ENCODE data around the gene XBP1. TPM values are rescaled to one million over a fixed set of nuclear protein-coding genes. Genes with fewer than 3 reads are reported as not detected.
"Not testable (repeated sequence)": the region's sequence is repeated elsewhere in the genome, so short reads cannot be mapped to it uniquely, and the experiment has no call there.

Gene XBP1
- total and polyA plus RNA-seq, 2 donors (not counting 3 experiments of a cell fraction or from before 2014, with no cell fraction given): 90.4 to 102 TPM

DNA sequence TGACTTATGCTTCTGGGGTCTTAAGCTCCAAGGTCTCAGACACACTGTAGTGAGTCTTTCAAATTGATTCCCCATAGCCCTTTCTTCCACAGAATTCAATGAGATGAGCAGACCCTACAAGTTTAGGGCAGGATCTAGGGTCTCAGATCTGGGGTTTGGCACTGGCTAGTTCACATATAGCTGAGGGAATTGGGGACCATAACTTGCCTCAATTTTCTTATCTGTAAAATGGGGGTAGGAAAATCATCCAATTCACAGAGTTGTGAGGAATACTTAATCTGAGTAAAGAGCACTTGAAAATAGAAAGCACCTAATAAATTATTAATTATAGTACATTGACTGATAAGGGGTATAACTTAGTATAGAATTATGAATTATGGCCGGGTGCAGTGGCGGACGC lies 33.7 kb downstream of the XBP1 start:
- no peak overlapping the region for H3K9ac ChIP-seq (replicated peaks; ENCODE audit: extremely low read depth, insufficient read depth, low read length)
- no peaks in the 10 kb centered on the region for H3K27me3 ChIP-seq (ENCODE audit: control insufficient read depth in 2 of 2, insufficient read depth in 2 of 2, low read length in 2 of 2)
- H3K4me2 ChIP-seq (ENCODE audit: insufficient read depth, low read length): no peak overlapping the region
- POLR2A ChIA-PET: no interaction called here
- H3K9me1 ChIP-seq (replicated peaks; ENCODE audit: control insufficient read depth, extremely low read depth, insufficient read depth, low read length): no peaks in the 10 kb centered on the region
- BruUV-seq (replicated peaks): no TSS peak
- H3K9me3 ChIP-seq (replicated peaks; ENCODE audit: control insufficient read depth, insufficient read depth, low read length): no peaks in the 10 kb centered on the region
- no peaks in the 10 kb centered on the region for H3K79me2 ChIP-seq (ENCODE audit: control insufficient read depth, insufficient read depth, low read length)
- no peak for DNase-seq (ENCODE audit: low read depth, low spot score)
- H3K4me1 ChIP-seq (ENCODE audit: control insufficient read depth, extremely low read depth, insufficient read depth, low read length): no peaks in the 10 kb centered on the region
- H3K4me3 ChIP-seq (replicated peaks in 1 of 3; ENCODE audit: insufficient read depth in 1 of 3, low read depth in 1 of 3, low read length in 3 of 3): no peak overlapping the region
- CTCF ChIA-PET: interaction anchor here (2.1 kb wide), 1 partner anchor 16 kb away, joined by 6 read pairs; no protein-coding TSS in a partner anchor
- no peaks in the 10 kb centered on the region for H4K20me1 ChIP-seq (replicated peaks; ENCODE audit: control insufficient read depth, extremely low read depth, insufficient read depth, low read length)
- no peak overlapping the region for H3K27ac ChIP-seq (ENCODE audit: insufficient read depth, low read depth, low read length)
- intact Hi-C loops (cut with micrococcal nuclease): no loop called here
- no peak for FAIRE-seq
- TF ChIP-seq JUN (IDR thresholded peaks at IDR 0.05; ENCODE audit: borderline replicate concordance, insufficient read depth, insufficient read length, low read depth): no peak
- TF ChIP-seq EZH2 (IDR thresholded peaks at IDR 0.05; ENCODE audit: borderline replicate concordance, low read depth, low read length, severe bottlenecking): no peak
- TF ChIP-seq, protein P1, sequence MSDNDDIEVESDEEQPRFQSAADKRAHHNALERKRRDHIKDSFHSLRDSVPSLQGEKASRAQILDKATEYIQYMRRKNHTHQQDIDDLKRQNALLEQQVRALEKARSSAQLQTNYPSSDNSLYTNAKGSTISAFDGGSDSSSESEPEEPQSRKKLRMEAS (IDR thresholded peaks at IDR 0.05; ENCODE audit: insufficient read depth, insufficient read length): no peak
- no peak for TF ChIP-seq POLR2AphosphoS5 (IDR thresholded peaks at IDR 0.05; ENCODE audit: insufficient read depth, low read depth, low read length)
- no peak for TF ChIP-seq FOS (IDR thresholded peaks at IDR 0.05; ENCODE audit: borderline replicate concordance, insufficient read depth, low read length)
- no peak for TF ChIP-seq GATA2 (IDR thresholded peaks at IDR 0.05; ENCODE audit: insufficient read depth, insufficient read length, low read depth, low read length)
- TF ChIP-seq MYC (IDR thresholded peaks at IDR 0.05; ENCODE audit: low read depth, low read length): no peak
- TF ChIP-seq, protein P2, sequence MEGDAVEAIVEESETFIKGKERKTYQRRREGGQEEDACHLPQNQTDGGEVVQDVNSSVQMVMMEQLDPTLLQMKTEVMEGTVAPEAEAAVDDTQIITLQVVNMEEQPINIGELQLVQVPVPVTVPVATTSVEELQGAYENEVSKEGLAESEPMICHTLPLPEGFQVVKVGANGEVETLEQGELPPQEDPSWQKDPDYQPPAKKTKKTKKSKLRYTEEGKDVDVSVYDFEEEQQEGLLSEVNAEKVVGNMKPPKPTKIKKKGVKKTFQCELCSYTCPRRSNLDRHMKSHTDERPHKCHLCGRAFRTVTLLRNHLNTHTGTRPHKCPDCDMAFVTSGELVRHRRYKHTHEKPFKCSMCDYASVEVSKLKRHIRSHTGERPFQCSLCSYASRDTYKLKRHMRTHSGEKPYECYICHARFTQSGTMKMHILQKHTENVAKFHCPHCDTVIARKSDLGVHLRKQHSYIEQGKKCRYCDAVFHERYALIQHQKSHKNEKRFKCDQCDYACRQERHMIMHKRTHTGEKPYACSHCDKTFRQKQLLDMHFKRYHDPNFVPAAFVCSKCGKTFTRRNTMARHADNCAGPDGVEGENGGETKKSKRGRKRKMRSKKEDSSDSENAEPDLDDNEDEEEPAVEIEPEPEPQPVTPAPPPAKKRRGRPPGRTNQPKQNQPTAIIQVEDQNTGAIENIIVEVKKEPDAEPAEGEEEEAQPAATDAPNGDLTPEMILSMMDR (IDR thresholded peaks at IDR 0.05; ENCODE audit: extremely low read depth in 1 of 2, insufficient read depth in 1 of 2, low read depth in 1 of 2, low read length in 2 of 2): no peak
- no peak for TF ChIP-seq POLR2A (IDR thresholded peaks at IDR 0.05; ENCODE audit: low read depth, low read length)
- H2AFZ ChIP-seq (ENCODE audit: low read depth, low read length): no peak overlapping the region
- no peaks in the 10 kb centered on the region for H3K36me3 ChIP-seq (ENCODE audit: control insufficient read depth in 2 of 2, extremely low read depth in 1 of 2, insufficient read depth in 2 of 2, low read length in 2 of 2)
- dilution Hi-C loops (cut with MboI; ENCODE audit: extremely low pct_ligation_motif_present, low sequenced_read_pairs): no loop called here

DNA sequence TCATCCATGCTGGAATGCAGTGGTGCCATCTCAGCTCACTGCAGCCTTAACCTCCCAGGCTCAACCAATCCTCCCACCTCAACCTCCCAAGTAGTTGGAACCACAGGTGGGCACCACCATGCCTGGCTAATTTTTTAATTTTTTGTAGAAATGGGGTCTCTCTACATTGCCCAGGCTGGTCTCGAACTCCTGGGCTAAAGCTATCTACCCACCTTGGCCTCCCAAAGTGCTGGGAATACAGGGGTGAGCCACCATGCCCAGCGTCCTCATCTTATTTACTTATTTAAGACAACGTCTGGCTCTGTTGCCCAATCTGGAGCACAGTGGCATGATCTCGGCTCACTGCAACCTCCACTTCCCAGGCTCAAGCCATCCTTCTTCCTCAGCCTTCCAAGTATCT lies 38.4 kb downstream of the XBP1 start:
- CTCF ChIA-PET: not testable (repeated sequence)

More for the DNA sequence above, 38.4 kb downstream of the XBP1 start:
- H3K9me3 ChIP-seq (replicated peaks; ENCODE audit: control insufficient read depth, insufficient read depth, low read length); H3K4me3 ChIP-seq (replicated peaks in 1 of 3; ENCODE audit: insufficient read depth in 1 of 3, low read depth in 1 of 3, low read length in 3 of 3); POLR2A ChIA-PET; H3K36me3 ChIP-seq (ENCODE audit: control insufficient read depth in 2 of 2, extremely low read depth in 1 of 2, insufficient read depth in 2 of 2, low read length in 2 of 2); H3K27ac ChIP-seq (ENCODE audit: insufficient read depth, low read depth, low read length); H2AFZ ChIP-seq (ENCODE audit: low read depth, low read length); H3K4me2 ChIP-seq (ENCODE audit: insufficient read depth, low read length); H3K9ac ChIP-seq (replicated peaks; ENCODE audit: extremely low read depth, insufficient read depth, low read length); H3K79me2 ChIP-seq (ENCODE audit: control insufficient read depth, insufficient read depth, low read length); BruUV-seq (replicated peaks); H3K4me1 ChIP-seq (ENCODE audit: control insufficient read depth, extremely low read depth, insufficient read depth, low read length); H3K27me3 ChIP-seq (ENCODE audit: control insufficient read depth in 2 of 2, insufficient read depth in 2 of 2, low read length in 2 of 2); FAIRE-seq; H4K20me1 ChIP-seq (replicated peaks; ENCODE audit: control insufficient read depth, extremely low read depth, insufficient read depth, low read length); intact Hi-C loops (cut with micrococcal nuclease); dilution Hi-C loops (cut with MboI; ENCODE audit: extremely low pct_ligation_motif_present, low sequenced_read_pairs); DNase-seq (ENCODE audit: low read depth, low spot score); H3K9me1 ChIP-seq (replicated peaks; ENCODE audit: control insufficient read depth, extremely low read depth, insufficient read depth, low read length): not testable (repeated sequence)

Measured in endothelial cell of umbilical vein (primary cell).